H1 (cell line): Measurements from ENCODE around the gene NFIA. TPM values are rescaled to one million over a fixed set of nuclear protein-coding genes. Genes with fewer than 3 reads are reported as not detected.

Source experiments
- ATF2 ChIP-seq: IDR thresholded peaks from 2 replicates; pipeline ENCODE4 v1.6.1; 2012; ENCODE audit warnings: low read length, inconsistent platforms
- EGR1 ChIP-seq: IDR thresholded peaks from 2 replicates; pipeline ENCODE4 v1.6.1; 2011; ENCODE audit warnings: low read depth, low read length, borderline replicate concordance
- GTF2F1 ChIP-seq: IDR thresholded peaks from 2 replicates; pipeline ENCODE4 v1.6.1; 2012; ENCODE audit warnings: low read depth, low read length, improper control_type of control experiment, borderline replicate concordance
- KDM4A ChIP-seq: IDR thresholded peaks from one replicate; pipeline ENCODE4 v1.7.1; 2012; ENCODE audit warnings: low read depth, mild to moderate bottlenecking, moderate library complexity, low read length, inconsistent platforms; ENCODE audit not compliant: severe bottlenecking
- polyA plus RNA-seq, 7 experiments: library from polyadenylated mRNA; depleted of rRNA in 3 of 7; stranded (reverse) in 5 of 7; unstranded in 2 of 7; fragments of >200 nt in 5 of 7; fragments of 200-250 nt in 2 of 7; gene quantifications; 1 replicate in 5 of 7; 2 replicates in 1 of 7; 4 replicates in 1 of 7; pipeline versions ENCODE4 v1.2.1 to v1.2.3, GENCODE V29; 2011 to 2013; ENCODE audit warnings: missing spikeins in 2 of 7, mixed read lengths in 2 of 7
- total RNA-seq: library from RNA; stranded (reverse); fragmentation: NEBNext Ultra II Directional; extraction: Animal tissue kit (Norgen Biotek cat#: 25700); gene quantifications from 2 replicates; pipeline ENCODE4 v1.2.1, GENCODE V29; 2021
- TF ChIP-seq, protein P1 (sequence below): IDR thresholded peaks from 2 replicates; pipeline ENCODE4 v1.6.1; 2012; ENCODE audit warnings: inconsistent platforms
- TF ChIP-seq, protein P2 (sequence below): fragments of 300-600 bp; sonication (generic); IDR thresholded peaks from 2 replicates; pipeline ENCODE4 v1.7.1; 2012; ENCODE audit warnings: low read length, moderate library complexity, mild to moderate bottlenecking, inconsistent platforms; ENCODE audit not compliant: insufficient replicate concordance

The NFIA gene
- total and polyA plus RNA-seq, 2 of the 8 experiments (the other 6 are each of a cell fraction or from before 2014, with no cell fraction given), result 1.8 to 2.3 TPM

DNA sequence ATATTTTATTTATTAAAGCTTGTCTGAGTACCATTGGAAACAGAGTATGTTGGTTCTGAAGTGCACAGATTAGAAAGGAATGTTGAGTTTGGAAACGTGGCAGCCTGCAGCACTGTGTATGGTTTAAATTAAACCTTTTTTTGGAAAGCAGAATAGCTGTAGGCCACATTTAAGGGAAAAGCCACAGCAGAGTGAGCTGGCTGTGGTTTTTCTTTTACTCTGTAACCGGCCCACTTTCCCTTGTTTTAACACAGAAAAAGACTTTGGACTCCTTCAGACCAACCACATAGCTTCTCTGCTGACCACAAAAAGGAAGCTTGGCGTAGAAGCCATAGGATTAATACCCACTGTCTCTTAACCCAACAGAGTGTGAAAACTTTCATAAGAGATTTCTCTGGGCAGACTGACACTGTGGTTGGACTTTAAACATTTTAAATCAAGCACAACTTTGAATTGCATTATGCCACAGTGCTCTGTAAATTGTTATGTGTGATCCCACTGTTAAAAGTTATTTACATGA is 75.2 kb downstream of the NFIA start (continued):
- TF ChIP-seq ATF2, result no peak
- TF ChIP-seq, protein P1, sequence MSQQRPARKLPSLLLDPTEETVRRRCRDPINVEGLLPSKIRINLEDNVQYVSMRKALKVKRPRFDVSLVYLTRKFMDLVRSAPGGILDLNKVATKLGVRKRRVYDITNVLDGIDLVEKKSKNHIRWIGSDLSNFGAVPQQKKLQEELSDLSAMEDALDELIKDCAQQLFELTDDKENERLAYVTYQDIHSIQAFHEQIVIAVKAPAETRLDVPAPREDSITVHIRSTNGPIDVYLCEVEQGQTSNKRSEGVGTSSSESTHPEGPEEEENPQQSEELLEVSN, result no peak
- no peak for TF ChIP-seq KDM4A
- TF ChIP-seq, protein P2, sequence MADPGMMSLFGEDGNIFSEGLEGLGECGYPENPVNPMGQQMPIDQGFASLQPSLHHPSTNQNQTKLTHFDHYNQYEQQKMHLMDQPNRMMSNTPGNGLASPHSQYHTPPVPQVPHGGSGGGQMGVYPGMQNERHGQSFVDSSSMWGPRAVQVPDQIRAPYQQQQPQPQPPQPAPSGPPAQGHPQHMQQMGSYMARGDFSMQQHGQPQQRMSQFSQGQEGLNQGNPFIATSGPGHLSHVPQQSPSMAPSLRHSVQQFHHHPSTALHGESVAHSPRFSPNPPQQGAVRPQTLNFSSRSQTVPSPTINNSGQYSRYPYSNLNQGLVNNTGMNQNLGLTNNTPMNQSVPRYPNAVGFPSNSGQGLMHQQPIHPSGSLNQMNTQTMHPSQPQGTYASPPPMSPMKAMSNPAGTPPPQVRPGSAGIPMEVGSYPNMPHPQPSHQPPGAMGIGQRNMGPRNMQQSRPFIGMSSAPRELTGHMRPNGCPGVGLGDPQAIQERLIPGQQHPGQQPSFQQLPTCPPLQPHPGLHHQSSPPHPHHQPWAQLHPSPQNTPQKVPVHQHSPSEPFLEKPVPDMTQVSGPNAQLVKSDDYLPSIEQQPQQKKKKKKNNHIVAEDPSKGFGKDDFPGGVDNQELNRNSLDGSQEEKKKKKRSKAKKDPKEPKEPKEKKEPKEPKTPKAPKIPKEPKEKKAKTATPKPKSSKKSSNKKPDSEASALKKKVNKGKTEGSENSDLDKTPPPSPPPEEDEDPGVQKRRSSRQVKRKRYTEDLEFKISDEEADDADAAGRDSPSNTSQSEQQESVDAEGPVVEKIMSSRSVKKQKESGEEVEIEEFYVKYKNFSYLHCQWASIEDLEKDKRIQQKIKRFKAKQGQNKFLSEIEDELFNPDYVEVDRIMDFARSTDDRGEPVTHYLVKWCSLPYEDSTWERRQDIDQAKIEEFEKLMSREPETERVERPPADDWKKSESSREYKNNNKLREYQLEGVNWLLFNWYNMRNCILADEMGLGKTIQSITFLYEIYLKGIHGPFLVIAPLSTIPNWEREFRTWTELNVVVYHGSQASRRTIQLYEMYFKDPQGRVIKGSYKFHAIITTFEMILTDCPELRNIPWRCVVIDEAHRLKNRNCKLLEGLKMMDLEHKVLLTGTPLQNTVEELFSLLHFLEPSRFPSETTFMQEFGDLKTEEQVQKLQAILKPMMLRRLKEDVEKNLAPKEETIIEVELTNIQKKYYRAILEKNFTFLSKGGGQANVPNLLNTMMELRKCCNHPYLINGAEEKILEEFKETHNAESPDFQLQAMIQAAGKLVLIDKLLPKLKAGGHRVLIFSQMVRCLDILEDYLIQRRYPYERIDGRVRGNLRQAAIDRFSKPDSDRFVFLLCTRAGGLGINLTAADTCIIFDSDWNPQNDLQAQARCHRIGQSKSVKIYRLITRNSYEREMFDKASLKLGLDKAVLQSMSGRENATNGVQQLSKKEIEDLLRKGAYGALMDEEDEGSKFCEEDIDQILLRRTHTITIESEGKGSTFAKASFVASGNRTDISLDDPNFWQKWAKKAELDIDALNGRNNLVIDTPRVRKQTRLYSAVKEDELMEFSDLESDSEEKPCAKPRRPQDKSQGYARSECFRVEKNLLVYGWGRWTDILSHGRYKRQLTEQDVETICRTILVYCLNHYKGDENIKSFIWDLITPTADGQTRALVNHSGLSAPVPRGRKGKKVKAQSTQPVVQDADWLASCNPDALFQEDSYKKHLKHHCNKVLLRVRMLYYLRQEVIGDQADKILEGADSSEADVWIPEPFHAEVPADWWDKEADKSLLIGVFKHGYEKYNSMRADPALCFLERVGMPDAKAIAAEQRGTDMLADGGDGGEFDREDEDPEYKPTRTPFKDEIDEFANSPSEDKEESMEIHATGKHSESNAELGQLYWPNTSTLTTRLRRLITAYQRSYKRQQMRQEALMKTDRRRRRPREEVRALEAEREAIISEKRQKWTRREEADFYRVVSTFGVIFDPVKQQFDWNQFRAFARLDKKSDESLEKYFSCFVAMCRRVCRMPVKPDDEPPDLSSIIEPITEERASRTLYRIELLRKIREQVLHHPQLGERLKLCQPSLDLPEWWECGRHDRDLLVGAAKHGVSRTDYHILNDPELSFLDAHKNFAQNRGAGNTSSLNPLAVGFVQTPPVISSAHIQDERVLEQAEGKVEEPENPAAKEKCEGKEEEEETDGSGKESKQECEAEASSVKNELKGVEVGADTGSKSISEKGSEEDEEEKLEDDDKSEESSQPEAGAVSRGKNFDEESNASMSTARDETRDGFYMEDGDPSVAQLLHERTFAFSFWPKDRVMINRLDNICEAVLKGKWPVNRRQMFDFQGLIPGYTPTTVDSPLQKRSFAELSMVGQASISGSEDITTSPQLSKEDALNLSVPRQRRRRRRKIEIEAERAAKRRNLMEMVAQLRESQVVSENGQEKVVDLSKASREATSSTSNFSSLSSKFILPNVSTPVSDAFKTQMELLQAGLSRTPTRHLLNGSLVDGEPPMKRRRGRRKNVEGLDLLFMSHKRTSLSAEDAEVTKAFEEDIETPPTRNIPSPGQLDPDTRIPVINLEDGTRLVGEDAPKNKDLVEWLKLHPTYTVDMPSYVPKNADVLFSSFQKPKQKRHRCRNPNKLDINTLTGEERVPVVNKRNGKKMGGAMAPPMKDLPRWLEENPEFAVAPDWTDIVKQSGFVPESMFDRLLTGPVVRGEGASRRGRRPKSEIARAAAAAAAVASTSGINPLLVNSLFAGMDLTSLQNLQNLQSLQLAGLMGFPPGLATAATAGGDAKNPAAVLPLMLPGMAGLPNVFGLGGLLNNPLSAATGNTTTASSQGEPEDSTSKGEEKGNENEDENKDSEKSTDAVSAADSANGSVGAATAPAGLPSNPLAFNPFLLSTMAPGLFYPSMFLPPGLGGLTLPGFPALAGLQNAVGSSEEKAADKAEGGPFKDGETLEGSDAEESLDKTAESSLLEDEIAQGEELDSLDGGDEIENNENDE, result no peak
- TF ChIP-seq GTF2F1, result no peak
- TF ChIP-seq EGR1, result no peak
